ENCODE measurements around the gene PDE9A.

- TF ChIP-seq, protein P1, sequence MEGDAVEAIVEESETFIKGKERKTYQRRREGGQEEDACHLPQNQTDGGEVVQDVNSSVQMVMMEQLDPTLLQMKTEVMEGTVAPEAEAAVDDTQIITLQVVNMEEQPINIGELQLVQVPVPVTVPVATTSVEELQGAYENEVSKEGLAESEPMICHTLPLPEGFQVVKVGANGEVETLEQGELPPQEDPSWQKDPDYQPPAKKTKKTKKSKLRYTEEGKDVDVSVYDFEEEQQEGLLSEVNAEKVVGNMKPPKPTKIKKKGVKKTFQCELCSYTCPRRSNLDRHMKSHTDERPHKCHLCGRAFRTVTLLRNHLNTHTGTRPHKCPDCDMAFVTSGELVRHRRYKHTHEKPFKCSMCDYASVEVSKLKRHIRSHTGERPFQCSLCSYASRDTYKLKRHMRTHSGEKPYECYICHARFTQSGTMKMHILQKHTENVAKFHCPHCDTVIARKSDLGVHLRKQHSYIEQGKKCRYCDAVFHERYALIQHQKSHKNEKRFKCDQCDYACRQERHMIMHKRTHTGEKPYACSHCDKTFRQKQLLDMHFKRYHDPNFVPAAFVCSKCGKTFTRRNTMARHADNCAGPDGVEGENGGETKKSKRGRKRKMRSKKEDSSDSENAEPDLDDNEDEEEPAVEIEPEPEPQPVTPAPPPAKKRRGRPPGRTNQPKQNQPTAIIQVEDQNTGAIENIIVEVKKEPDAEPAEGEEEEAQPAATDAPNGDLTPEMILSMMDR (IDR thresholded peaks at IDR 0.05), result no peak
- TF ChIP-seq POLR2A (IDR thresholded peaks at IDR 0.05), result no peak
These were observed 130.9 kb downstream of the PDE9A start for GRCh38 chr21:42784276-42784675.
